GM18511 (cell line): Measurements from ENCODE around the gene WRNIP1.

ENCODE experiments used
- ATAC-seq: cut with Tn5 transposase; IDR thresholded peaks from one replicate; pipeline ENCODE4 v1.9.1; 2021; ENCODE audit warnings: mild to moderate bottlenecking, moderate library complexity; ENCODE audit not compliant: unreplicated experiment

WRNIP1 gene

GRCh38 chr6:2740581-2740980 lies 24.6 kb upstream of the WRNIP1 start:
- ATAC-seq = no peak

DNA sequence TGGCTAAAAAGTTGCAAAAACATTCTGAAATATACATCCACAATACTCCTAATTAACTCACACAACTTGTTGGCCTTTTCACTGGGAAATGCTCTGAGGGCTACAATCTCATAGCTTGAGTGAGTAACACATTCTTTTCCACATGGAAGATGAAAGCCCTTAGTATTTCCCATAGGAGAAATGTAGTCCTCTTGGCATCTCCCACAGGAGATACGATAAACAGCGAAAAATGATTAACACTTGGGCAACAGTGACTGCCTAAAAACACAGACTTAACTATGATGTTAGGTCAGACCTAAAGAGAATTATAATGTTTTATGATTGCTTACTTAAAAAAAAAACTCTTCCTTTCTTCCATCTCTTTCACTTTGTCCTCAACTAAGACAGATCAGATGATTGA lies 23.4 kb upstream of the WRNIP1 start:
- ATAC-seq = no peak

DNA sequence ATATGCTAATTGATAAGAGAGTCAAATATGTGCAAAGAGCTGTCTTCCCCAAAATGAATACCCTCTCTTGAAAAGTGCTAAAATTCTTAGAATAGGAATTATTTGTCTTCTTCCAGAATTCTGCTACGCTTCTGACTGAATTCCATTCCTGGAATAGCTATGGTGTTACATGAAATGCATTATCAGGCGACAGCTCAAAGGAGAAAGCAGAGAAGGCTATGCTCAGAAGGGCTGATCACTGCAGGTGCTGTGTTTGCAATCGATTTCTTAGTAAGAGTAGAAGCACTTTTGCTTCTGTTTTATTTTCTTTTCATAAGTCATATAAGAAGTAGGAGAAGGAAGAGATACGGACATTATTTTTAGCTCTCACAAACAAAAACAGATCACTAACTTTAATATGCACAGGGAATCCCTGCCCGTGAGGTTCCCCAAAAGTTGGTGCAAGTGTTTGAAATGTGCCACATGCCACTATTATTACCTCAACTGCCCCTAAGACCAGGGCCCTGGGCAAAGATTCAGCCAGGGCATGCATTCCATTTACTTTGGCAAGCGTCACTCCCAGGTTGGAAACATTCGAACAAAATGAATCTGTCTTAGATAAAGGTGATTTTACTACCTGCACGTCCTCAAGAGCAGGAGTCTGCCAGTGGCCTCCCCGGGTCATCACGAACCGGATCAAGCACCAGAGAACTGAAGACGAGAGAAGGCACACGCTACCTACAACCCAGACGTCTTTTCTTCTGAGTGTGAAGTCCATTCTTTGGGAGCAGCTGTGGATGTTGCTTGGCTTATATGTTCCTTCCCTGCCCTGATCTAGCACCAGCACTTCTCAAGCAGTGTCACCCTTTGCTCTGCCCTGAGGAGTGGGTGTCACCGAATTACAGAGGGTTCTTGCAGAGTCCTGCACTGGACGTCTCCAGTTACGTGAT lies 21.6 kb upstream of the WRNIP1 start:
- ATAC-seq = no peak

- no peak for ATAC-seq
These were observed 20.9 kb upstream of the WRNIP1 start for GRCh38 chr6:2744209-2744771.

DNA sequence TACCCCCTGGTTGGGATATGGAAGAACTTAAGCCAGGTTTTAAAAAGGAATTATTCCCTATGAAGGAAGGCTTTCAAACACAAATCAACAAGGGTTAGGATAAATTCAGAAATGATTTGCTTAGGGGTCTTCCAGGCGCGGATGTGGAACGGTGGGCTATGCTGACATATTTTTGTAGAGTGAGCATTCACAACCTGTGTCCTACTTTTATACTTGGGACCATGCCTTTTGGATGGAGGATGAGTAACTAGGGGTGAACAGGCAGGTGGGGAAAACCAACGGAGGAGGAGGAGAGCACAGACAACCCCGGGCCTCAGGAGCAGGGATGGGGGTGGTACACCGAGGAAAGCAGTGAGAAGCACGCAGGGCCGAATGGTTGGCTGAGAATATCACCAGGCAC lies 20.4 kb upstream of the WRNIP1 start:
- ATAC-seq = no peak

GRCh38 chr6:2745246-2745645 lies 19.9 kb upstream of the WRNIP1 start:
- no peak for ATAC-seq

DNA sequence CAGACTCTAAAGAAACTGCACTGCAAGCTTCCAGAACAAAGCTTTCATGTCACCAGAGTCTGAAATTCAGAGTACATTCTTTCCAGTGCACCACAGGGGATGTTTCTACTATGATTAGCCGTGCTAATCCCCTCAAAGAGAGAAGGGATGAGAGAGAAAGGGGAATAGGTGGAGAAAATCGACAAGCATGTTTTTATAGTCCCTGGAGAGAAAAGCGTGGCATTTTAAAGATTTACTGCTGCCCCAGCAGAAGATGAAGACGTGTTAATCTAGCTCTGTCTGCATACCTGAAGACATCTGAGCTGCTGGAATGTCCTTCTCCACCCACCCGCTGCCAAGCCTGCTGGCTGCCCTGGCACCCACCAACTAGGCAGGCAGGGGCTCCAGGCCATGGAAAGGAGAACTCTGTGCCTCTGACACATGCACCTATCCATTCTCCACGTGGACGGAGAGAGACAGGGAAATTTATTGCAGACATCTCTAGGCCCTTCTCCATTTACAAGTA lies 18.6 kb upstream of the WRNIP1 start:
- no peak for ATAC-seq

DNA sequence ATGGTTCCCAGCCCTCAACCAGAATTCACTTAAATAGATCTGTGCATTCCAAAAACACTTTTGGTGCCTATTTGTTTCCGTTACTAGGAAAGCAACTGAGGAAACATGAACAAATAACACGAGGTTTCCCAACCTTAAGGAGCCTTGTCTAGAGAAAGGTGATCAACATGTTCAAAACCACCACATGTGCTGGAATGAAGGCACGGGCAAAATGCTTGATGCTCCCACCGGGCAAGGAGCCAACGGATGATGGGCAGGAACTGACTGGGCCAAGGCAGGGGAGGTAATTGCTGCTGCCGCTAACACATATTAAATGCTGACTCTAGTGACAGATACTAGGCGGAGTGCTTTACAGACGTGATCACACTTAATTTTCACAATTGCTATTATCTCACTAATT lies 17.0 kb upstream of the WRNIP1 start:
- ATAC-seq = no peak

DNA sequence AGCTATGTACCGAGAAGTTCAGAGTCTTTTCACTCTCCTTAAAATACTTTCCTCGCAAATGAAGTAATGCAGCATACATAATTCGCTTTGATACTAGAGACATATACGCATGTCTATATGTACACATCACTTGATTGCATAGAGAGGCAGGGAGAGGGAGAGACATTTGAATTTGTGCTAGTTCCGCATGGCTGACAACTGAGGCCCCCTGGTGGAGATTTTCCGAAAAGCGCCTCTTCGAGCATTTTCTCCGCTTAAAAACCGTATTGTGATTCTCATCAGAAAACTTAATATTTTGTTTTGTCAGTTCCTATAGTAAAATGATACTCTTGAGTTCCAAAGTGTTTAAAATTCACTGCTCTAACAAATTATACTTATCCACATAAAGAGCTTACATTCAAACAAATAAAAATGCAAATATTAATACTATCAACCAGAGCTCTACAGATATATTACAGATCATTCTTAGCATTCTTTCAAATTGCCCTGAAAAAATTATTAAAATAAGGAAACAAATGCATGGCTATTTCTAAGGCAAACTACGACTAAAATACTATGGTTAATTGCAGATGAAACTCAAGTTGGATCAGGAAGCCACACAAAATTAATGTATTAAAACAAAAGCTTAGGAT lies 15.1 kb upstream of the WRNIP1 start:
- ATAC-seq = no peak

- no peak for ATAC-seq
These were observed 14.4 kb upstream of the WRNIP1 start, which contains the start of gene MYLK4 for GRCh38 chr6:2750832-2751231. MYLK4 (minus strand) TSS chr6:2750922; CDS start chr6:2749294, 1,628 bp downstream.

DNA sequence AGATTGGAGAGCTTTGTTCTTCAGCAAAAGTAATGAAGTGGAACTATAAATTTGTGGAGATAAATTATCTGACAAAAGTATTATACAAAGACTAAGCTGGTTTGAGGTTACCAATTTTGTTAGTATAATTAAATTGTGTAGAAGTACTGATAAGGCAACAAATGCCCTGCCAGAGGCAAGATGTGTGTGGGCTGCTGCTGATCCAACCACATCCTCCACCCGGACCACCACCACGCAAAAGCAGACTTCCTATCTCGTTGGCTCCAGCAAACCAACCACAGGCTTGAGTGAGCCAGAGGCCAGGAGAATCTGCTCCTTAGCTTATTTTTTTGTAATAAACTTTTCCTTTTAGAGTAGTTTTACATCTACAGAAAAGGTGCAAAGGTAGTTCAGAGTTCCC lies 13.3 kb upstream of the WRNIP1 start:
- no peak for ATAC-seq

DNA sequence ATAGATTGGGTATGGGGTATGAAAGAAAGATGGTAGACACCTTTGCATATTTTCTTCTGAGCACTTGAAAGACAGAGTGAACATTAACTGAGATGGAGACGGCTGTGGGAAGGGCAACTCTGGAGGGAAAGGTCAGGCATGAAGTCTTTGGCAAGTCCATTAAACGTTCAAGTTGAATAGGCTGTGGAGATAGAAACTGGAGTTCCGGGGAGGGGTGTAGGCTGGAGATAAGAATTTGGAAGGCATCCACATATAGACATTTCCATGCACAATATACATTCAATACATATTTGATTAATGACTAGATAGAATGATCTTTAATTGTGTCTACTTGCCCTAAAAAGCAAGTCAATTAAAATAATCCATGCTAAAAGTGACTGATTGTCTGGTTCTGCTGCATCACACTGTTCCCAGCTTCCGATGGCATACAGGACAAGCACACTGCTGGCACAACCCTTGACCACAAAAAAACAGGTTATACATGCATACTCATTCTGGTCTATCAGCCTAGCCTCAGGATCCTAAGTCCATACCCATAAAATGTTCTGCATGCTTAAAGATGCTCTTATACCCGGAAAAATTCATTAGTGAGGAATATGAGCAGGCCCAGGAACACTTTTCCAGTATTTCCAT lies 12.6 kb upstream of the WRNIP1 start:
- no peak for ATAC-seq

DNA sequence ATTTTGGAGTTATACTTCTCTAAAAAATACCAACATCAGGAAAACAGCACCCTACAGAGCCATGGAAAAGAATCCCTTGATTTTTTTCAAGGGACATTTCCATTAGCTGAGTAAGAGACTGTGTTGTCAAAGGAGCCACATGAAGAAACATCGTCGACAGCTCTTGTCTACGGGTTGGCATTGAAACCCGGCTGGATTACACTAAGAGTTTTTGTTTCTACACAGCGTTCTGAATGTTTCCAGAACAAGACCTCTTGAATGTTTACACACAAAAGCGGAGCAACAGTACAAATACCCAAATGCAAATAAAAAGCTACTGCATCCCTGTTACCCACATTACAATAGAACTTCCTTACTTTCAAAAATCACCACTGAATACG lies 12.1 kb upstream of the WRNIP1 start:
- ATAC-seq = no peak

GRCh38 chr6:2753743-2754142 lies 11.4 kb upstream of the WRNIP1 start:
- no peak for ATAC-seq

GRCh38 chr6:2754393-2754792 lies 10.8 kb upstream of the WRNIP1 start:
- no peak for ATAC-seq

GRCh38 chr6:2754911-2755310 lies 10.3 kb upstream of the WRNIP1 start:
- ATAC-seq = no peak

- ATAC-seq = no peak
These were observed 9.7 kb upstream of the WRNIP1 start for GRCh38 chr6:2755456-2755855.

- no peak for ATAC-seq
These were observed 9.0 kb upstream of the WRNIP1 start for GRCh38 chr6:2756241-2756640.

DNA sequence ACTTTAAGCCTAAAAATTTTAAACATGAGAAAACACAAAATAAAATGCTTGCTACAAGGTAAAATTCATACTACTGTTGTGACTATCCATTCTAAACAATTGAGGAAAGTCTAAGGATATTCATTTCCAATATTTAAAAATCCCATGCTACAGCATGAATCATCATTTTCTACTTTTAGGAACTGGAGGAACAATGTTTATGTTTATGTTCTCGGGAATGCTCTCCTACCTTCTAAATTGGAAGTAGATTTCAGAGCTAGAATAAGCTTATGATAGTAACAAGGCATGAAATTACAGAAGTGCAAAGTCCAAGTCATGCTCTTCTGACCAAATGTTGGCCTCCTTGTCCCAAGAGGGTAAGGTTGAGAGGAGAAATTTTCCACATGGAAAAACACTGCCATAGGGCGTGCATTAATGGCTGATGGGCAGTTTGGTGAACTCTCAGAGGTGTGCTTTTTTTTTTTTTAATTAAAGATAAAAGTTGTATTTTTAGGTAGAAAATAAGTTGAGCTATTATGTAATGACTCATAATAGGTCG lies 8.4 kb upstream of the WRNIP1 start:
- no peak for ATAC-seq

DNA sequence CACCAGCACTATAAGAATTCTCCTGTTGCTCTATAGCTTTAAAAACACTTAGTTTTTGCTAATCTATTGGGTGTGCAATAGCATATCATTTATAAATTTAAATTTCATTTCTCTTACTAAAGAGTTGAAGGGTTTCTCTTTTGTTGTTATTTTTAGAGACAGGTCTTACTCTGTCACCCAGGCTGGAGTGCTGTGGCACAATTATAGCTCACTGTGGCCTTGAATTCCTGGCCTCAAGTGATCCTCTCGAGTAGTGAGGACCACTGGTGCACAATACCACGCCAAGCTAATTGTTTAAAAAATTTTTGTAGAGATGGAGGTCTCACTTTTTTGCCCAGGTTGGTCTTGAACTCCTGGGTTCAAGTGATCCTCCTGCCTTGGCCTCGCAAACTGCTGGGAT lies 6.2 kb upstream of the WRNIP1 start:
- ATAC-seq = no peak
